GM10266 (cell line): ENCODE results near the gene MAP2.

Source experiments
- DNase-seq: peaks from one replicate; pipeline ENCODE4 v3.0.0; 2012; ENCODE audit errors: extremely low spot score
- CTCF ChIP-seq: IDR thresholded peaks from 2 replicates; pipeline ENCODE4 v1.5.1; 2012; ENCODE audit warnings: mild to moderate bottlenecking, low read depth; ENCODE audit not compliant: control insufficient read depth, insufficient read depth; ENCODE audit errors: missing control alignments

The MAP2 gene

GRCh38 chr2:209662021-209662420, 238.2 kb downstream of the MAP2 start:
- TF ChIP-seq CTCF, result no peak
- no peak for DNase-seq

GRCh38 chr2:209663139-209663538, 239.3 kb downstream of the MAP2 start:
- no peak for TF ChIP-seq CTCF
- DNase-seq, result no peak

- no peak for TF ChIP-seq CTCF
- no peak for DNase-seq
Observed at GRCh38 chr2:209663656-209664055, 239.8 kb downstream of the MAP2 start.

- DNase-seq, result no peak
- TF ChIP-seq CTCF, result no peak
Observed at GRCh38 chr2:209666296-209666695, 242.4 kb downstream of the MAP2 start.

GRCh38 chr2:209671020-209671680, 247.3 kb downstream of the MAP2 start:
- TF ChIP-seq CTCF, result no peak
- no peak for DNase-seq

GRCh38 chr2:209673811-209674210, 250.0 kb downstream of the MAP2 start:
- no peak for DNase-seq

More at GRCh38 chr2:209673811-209674210, 250.0 kb downstream of the MAP2 start:
- no peak for TF ChIP-seq CTCF
